ENCODE measurements around the gene EXOSC3.

DNA sequence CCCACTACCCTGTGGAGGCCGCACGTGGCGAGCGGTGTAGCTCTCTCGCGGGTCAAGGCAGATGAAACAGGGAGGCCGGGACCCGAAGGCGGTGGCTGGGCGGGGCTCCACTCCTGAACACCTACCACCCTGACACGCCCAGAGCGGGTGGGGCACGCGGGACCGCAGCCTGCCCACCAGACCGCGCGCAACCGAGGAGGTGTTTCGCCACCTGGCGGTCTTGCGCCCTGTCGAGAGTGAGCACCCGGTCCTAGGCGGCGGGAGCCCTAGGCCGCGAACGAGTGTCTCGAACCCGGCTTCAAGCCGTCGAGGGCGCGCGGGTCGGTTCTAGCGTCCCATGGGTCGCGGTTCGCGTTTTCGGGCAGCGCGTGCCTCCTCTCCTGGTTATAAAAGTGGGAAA lies 2.2 kb upstream of the EXOSC3 start:
- TF ChIP-seq, protein P1, sequence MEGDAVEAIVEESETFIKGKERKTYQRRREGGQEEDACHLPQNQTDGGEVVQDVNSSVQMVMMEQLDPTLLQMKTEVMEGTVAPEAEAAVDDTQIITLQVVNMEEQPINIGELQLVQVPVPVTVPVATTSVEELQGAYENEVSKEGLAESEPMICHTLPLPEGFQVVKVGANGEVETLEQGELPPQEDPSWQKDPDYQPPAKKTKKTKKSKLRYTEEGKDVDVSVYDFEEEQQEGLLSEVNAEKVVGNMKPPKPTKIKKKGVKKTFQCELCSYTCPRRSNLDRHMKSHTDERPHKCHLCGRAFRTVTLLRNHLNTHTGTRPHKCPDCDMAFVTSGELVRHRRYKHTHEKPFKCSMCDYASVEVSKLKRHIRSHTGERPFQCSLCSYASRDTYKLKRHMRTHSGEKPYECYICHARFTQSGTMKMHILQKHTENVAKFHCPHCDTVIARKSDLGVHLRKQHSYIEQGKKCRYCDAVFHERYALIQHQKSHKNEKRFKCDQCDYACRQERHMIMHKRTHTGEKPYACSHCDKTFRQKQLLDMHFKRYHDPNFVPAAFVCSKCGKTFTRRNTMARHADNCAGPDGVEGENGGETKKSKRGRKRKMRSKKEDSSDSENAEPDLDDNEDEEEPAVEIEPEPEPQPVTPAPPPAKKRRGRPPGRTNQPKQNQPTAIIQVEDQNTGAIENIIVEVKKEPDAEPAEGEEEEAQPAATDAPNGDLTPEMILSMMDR (conservative IDR thresholded peaks at IDR 0.05; ENCODE audit: low read length): no peak
- TF ChIP-seq EZH2phosphoT487 (IDR thresholded peaks at IDR 0.05; ENCODE audit: borderline replicate concordance, low read depth, low read length): no peak

Measured in OCI-LY7 (cell line).